DMS153 treated with DMSO at 0.1 percent for 48 hours (cell line): Measurements from ENCODE around the gene ABHD13.
"Not testable (repeated sequence)": the region's sequence is repeated elsewhere in the genome, so short reads cannot be mapped to it uniquely, and the experiment has no call there.

Experiments used
- DNase-seq: peaks from one replicate; lab custom pipeline; 2025; ENCODE audit not compliant: unreplicated experiment; lab: John Stamatoyannopoulos, UW

Gene ABHD13

GRCh38 chr13:108223687-108224503, 5.7 kb downstream of the ABHD13 start:
- no peak for DNase-seq

GRCh38 chr13:108225440-108225839, 7.2 kb downstream of the ABHD13 start:
- DNase-seq, result no peak

- no peak for DNase-seq
Measured at GRCh38 chr13:108226184-108226583, 8.0 kb downstream of the ABHD13 start.

DNA sequence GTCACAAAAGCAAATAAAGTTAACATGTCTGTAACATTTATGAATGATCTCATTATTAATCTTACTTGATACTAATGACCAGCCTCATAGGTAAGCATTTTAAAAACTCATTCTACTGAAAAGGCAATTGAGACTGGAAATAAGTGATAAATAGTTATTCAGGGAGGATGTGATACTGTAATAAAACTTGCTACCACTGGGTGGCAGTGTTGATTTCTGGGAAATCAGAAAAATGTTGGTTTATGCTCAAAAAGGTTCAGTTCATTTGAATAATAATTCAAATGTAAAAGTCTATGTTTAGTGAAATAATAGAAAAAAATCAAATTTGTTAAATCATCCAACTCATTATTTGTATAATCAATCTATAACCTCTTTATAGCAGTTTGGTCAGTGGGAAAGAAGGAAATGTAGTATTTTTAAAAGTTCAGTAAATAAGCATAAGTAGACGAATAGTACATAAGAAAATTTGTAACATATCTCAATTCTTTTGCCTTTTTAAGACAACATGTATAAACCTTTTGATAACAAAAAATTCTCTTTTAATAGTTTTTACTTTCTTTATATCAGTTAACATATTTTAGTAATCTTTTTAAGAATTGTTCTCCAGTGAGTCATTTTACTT, 9.6 kb downstream of the ABHD13 start:
- peak; percentile 51 for DNase-seq

GRCh38 chr13:108230377-108230776, 12.2 kb downstream of the ABHD13 start:
- DNase-seq, result no peak

- DNase-seq, result no peak
Measured at GRCh38 chr13:108249150-108249549, 31.0 kb downstream of the ABHD13 start.

DNA sequence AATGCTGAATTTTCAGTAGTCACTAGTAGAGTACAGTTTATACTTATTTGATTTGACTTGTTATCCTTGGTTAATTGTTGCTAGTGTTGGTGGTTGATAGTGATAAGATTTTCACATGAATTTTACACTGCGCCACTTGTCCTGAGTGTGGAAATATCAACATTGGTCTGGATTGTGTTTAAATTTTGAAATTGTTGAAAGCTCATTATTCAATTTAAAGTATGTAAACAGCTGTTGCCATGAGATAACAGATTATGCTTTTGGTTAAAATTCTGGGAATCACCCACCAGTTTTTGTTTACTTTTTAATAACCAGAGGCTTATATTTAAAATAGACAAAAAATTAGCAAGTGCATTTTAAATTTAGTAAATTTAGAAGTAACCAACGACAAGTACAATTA, 39.1 kb downstream of the ABHD13 start:
- no peak for DNase-seq

GRCh38 chr13:108263621-108264355, 45.6 kb downstream of the ABHD13 start:
- DNase-seq, result no peak

DNA sequence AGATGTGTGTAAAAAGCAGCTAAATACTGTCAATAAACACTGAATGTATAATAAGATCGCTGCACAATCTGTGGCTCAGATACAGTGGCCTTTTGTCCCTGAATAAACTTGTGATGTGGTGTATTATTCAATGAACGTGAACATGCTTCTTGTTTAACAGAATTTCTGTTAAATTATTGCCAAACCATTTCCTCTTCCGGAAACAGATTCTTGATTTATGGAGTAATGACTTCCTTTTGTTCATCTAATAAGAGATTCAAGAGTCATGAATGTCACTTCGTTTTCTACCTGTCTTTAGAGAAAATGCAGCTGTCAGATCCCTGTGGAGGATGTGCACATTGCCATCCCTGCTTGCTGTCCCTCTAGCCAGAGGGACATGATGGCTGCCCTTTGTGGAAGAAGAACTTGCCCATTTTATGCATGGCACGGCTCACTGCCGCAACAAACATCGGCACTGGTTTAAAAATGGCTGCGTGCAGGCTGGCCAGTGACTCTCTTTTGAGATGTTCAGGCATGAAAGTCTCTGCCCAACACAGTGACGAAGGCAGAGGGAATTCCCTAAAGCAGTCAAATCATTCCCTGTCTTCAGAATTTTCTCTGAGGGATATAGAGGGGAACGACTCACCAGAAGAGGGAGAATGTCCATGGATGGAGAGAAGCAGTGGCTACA, 48.3 kb downstream of the ABHD13 start:
- no peak for DNase-seq

- DNase-seq, result no peak
Measured at GRCh38 chr13:108267347-108267746, 49.2 kb downstream of the ABHD13 start.

DNA sequence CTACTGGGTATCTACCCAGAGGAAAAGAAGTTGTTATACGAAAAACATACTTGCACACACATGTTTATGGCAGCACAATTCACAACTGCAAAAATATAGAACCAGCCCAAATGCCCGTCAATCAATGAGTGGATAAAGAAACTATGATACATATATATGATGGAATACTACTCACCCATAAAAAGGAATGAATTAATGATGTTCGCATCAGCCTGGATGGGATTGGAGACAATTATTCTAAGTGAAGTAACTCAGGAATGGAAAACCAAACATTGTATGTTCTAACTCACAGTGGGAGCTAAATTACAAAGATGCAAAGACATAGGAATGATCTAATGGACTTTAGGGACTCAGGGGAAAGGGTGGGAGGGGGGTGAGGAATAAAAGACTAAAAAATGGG, 49.7 kb downstream of the ABHD13 start:
- not testable (repeated sequence) for DNase-seq

- no peak for DNase-seq
Measured at GRCh38 chr13:108268466-108269112, 50.4 kb downstream of the ABHD13 start.

- DNase-seq, result no peak
Measured at GRCh38 chr13:108269601-108270328, 51.6 kb downstream of the ABHD13 start, which contains the start of gene TNFSF13B. TNFSF13B (plus strand) TSS chr13:108269718; CDS start chr13:108269896, 178 bp downstream.

DNA sequence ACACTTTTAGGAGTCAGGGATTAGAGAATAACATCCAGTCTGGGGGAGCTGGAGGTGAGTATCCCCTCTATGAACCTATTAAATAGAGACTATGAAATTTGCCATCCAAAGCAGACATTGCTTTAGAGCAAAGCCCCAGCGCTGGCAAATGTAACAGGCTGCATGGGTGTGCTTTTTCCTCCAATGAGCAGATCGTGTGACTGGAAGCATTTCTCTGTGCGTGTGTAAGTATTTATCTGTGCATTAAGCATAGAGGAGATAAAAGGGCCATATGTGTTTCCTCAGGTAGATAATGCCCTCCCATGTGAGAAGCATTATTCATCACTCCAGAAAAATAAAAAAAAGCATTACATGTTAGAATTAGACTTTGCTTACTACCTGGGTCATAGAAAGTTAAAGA, 52.2 kb downstream of the ABHD13 start:
- DNase-seq, result no peak

GRCh38 chr13:108272333-108272732, 54.1 kb downstream of the ABHD13 start:
- no peak for DNase-seq

DNA sequence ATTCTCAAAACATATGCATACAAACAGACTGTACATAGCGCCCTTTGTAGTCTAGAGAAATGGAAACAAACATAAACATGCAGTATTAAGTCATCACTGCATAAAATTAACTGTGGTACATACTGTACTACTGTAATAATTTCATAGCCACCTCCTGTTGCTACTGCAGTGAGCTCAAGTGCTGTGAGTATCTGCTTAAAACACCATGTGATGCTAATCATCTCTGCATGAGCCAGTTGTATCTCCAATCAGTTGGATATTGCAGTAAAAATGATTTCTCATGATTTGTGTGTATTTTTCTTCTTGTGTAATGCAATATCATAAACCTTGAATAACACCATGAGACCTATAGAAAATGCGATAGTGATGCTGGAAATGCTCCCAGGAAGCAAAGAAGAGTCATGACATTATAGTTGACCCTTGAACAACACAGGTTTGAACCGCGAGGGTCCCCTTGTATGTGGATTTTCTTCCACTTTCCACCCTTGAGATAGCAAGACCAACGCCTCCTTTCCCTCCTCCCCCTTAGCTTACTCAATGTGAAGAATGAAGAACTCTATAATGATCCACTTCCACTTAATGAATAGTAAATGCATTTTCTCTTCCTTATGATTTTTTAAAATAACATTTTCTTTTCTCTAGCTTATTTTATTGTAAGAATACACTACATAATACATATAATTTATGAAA, 55.4 kb downstream of the ABHD13 start:
- no peak for DNase-seq

- DNase-seq, result no peak
Measured at GRCh38 chr13:108274718-108275117, 56.5 kb downstream of the ABHD13 start.

- no peak for DNase-seq
Measured at GRCh38 chr13:108276060-108276459, 57.9 kb downstream of the ABHD13 start.

DNA sequence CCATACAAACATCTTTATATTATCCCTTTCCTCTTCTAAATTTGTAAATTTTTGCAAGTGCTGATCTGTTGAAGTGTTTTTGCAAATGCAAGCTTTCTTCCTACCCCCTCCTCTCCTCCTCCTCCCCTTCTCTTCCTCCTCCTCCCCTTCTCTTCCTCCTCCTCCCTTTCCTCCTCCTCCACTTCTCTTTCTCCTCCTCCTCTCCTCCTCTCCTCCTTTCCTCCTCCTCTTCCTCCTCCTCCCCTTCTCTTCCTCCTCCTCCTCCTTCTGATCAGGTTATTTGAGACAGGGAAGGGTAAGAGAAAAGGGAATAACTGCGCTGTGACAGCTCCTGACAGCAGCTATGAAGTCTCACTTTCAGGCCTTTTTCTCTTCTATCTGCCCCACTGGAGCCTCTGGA, 60.3 kb downstream of the ABHD13 start:
- DNase-seq, result no peak

DNA sequence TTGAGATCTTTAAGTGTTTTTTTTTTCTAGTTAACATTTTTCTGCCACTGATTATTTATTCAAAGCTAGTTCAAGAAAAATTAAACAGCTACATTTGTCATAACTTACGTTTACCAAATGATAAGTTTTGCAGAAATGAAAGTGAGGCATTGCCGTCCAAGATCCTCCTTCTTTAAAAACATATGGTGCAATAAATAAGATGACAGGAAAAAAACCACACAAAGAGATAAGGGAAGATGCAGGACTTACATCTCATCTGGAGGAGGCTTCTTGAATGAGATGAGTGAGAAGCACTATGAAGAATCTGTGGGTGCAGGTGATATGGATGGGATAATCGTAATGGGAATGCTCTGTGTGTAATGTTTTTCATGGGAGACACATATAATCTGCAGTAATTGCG, 63.7 kb downstream of the ABHD13 start:
- no peak for DNase-seq
